ENCODE measurements around the gene C2orf74.
"Not testable (repeated sequence)": the region's sequence is repeated elsewhere in the genome, so short reads cannot be mapped to it uniquely, and the experiment has no call there.

The C2orf74 gene

GRCh38 chr2:61161888-61162287, at the start of gene C2orf74:
Gene C2orf74, plus strand, starts transcription at chr2:61162188. Its CDS starts 327 bp downstream, at chr2:61162515.
- no peak for DNase-seq

- no peak for DNase-seq
Measured at GRCh38 chr2:61114147-61114546, 47.8 kb upstream of the C2orf74 start.

- DNase-seq, result no peak
Measured at GRCh38 chr2:61116302-61116701, 45.7 kb upstream of the C2orf74 start.

GRCh38 chr2:61117534-61117933, 44.5 kb upstream of the C2orf74 start:
- no peak for DNase-seq

GRCh38 chr2:61125123-61125710, 36.8 kb upstream of the C2orf74 start:
- DNase-seq, result no peak

- DNase-seq, result no peak
Measured at GRCh38 chr2:61125798-61126197, 36.2 kb upstream of the C2orf74 start.

GRCh38 chr2:61128122-61128521, 33.9 kb upstream of the C2orf74 start:
- not testable (repeated sequence) for DNase-seq

- no peak for DNase-seq
Measured at GRCh38 chr2:61134141-61134540, 27.8 kb upstream of the C2orf74 start.

- DNase-seq, result peak; percentile 2
Measured at GRCh38 chr2:61135510-61135909, 26.5 kb upstream of the C2orf74 start.

GRCh38 chr2:61138859-61139258, 23.1 kb upstream of the C2orf74 start:
- no peak for DNase-seq

GRCh38 chr2:61141151-61141550, 20.8 kb upstream of the C2orf74 start:
- DNase-seq, result no peak

GRCh38 chr2:61144697-61145268, 17.2 kb upstream of the C2orf74 start:
- DNase-seq, result peak; percentile 99

GRCh38 chr2:61145990-61146389, 16.0 kb upstream of the C2orf74 start:
- no peak for DNase-seq

- not testable (repeated sequence) for DNase-seq
Measured at GRCh38 chr2:61148091-61148490, 13.9 kb upstream of the C2orf74 start.

- DNase-seq, result no peak
Measured at GRCh38 chr2:61149074-61149473, 12.9 kb upstream of the C2orf74 start.

- peak; percentile 16 for DNase-seq
Measured at GRCh38 chr2:61151436-61151835, 10.6 kb upstream of the C2orf74 start.

GRCh38 chr2:61157371-61158003, 4.5 kb upstream of the C2orf74 start:
- no peak for DNase-seq

GRCh38 chr2:61158356-61158955, 3.5 kb upstream of the C2orf74 start:
- DNase-seq, result no peak

GRCh38 chr2:61162721-61163120, 733 bp downstream of the C2orf74 start:
- DNase-seq, result no peak

- not testable (repeated sequence) for DNase-seq
Measured at GRCh38 chr2:61165082-61165481, 3.1 kb downstream of the C2orf74 start.

- no peak for DNase-seq
Measured at GRCh38 chr2:61165946-61166345, 4.0 kb downstream of the C2orf74 start.

- no peak for DNase-seq
Measured at GRCh38 chr2:61167579-61167978, 5.6 kb downstream of the C2orf74 start.

- no peak for DNase-seq
Measured at GRCh38 chr2:61172671-61173070, 10.7 kb downstream of the C2orf74 start.

GRCh38 chr2:61173116-61173515, 11.1 kb downstream of the C2orf74 start:
- DNase-seq, result no peak

Data from kidney glomerular epithelial cell (primary cell).